ENCODE data around the gene DUS2. TPM values are rescaled to one million over a fixed set of nuclear protein-coding genes. Genes with fewer than 3 reads are reported as not detected.
"Not testable (repeated sequence)": the region's sequence is repeated elsewhere in the genome, so short reads cannot be mapped to it uniquely, and the experiment has no call there.

DUS2 gene
- total RNA-seq, 4 donors from 2014 or later = 8.4 to 12.5 (median 9.7) TPM

DNA sequence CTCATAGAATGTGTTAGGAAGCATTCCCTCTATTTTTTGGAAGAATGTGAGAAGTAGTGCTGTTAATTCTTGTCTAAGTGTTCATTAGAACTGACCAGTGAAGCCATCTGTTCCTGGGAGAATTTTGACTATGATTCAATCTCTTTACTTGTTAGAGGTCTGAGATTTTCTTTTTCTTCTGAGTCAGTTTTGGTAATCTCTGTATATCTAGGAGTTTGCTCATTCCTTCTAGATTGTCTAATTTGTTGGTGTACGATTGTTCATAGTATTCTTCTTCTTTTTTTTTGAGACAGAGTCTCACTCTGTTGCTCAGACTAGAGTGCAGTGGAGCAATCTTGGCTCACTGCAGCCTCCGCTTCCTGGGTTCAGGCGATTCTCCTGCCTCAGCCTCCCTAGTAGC is 82.5 kb downstream of the DUS2 start:
- no peak for TF ChIP-seq POLR2AphosphoS5 (IDR thresholded peaks at IDR 0.05)
- no peak for TF ChIP-seq POLR2A (IDR thresholded peaks at IDR 0.05; ENCODE audit: low read depth)
- TF ChIP-seq, protein P1, sequence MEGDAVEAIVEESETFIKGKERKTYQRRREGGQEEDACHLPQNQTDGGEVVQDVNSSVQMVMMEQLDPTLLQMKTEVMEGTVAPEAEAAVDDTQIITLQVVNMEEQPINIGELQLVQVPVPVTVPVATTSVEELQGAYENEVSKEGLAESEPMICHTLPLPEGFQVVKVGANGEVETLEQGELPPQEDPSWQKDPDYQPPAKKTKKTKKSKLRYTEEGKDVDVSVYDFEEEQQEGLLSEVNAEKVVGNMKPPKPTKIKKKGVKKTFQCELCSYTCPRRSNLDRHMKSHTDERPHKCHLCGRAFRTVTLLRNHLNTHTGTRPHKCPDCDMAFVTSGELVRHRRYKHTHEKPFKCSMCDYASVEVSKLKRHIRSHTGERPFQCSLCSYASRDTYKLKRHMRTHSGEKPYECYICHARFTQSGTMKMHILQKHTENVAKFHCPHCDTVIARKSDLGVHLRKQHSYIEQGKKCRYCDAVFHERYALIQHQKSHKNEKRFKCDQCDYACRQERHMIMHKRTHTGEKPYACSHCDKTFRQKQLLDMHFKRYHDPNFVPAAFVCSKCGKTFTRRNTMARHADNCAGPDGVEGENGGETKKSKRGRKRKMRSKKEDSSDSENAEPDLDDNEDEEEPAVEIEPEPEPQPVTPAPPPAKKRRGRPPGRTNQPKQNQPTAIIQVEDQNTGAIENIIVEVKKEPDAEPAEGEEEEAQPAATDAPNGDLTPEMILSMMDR (IDR thresholded peaks at IDR 0.05) = no peak
- no peak for TF ChIP-seq EP300 (IDR thresholded peaks at IDR 0.05)
- DNase-seq (ENCODE audit: extremely low spot score) = no peak
- intact Hi-C loops (cut with DNase I) = no loop called here
- Histone ChIP-seq H3K27ac (replicated peaks in 1 of 4) (no peak overlapping the region), H3K4me3 (no peak overlapping the region), H3K27me3 (no peaks in the 10 kb centered on the region), H3K36me3 (no peaks in the 10 kb centered on the region), H3K4me1 (peaks cover 0 to 26% (median 6%) of the 10 kb centered on the region in 4 donors), H3K9me3 (peaks cover 0 to 7% (median 0%) of the 10 kb centered on the region in 4 donors)
- 94% methylated on average over 3 of the region's 3 CpGs for WGBS

DNA sequence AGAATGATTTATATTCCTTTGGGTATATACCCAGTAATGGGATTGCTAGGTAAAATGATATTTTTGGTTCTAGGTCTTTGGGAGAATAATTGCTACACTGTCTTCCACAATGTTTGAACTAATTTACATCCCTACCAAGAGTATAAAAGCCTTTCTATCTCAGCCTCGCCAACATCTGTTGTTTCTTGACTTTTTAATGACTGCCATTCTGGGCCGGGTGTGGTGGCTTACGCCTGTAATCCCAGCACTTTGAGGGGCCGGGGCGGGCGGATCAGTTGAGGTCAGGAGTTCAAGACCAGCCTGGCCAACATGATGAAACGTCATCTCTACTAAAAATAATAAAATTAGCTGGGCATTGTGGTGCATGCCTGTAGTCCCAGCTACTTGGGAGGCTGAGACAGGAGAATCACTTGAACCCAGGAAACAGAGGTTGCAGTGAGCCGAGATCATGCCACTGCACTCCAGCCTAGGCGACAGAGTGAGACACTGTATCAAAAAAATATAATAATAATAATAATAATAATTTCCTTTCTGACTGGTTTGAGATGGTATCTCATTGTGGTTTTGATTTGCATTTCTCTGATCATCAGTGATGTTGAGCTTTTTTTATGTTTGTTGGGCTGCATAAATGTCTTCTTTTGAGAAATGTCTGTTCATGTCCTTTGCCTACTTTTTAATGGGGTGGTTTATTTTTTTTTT is 84.3 kb downstream of the DUS2 start:
- Histone ChIP-seq H3K4me1 (peaks cover 0 to 22% (median 6%) of the 10 kb centered on the region in 4 donors), H3K9me3 (peaks cover 0 to 10% (median 5%) of the 10 kb centered on the region in 4 donors)
- H3K36me3 ChIP-seq; intact Hi-C loops (cut with DNase I); DNase-seq (ENCODE audit: extremely low spot score); H3K27me3 ChIP-seq; H3K4me3 ChIP-seq; H3K27ac ChIP-seq (replicated peaks in 1 of 4): not testable (repeated sequence)
- WGBS = 87% methylated on average over 9 of the region's 9 CpGs

DNA sequence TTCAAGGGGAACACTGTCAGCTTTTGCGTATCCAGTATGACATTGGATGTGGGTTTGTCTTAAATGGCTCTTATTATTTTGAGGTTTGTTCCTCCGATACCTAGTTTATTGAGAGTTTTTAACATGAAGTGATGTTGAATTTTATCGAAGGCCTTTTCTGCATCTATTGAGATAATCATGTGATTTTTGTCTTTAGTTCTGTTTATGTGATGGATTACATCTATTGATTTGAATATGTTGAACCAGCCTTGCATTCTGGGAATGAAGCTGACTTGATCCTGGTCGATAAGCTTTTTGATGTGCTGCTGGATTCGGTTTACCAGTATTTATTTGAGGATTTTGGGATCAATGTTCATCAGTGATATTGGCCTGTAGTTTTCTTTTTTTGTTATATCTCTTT is 86.1 kb downstream of the DUS2 start:
- H3K27me3 ChIP-seq; H3K4me3 ChIP-seq; H3K36me3 ChIP-seq; DNase-seq (ENCODE audit: extremely low spot score); intact Hi-C loops (cut with DNase I); H3K27ac ChIP-seq (replicated peaks in 1 of 4): not testable (repeated sequence)
- H3K4me1 ChIP-seq = peaks cover 0 to 29% (median 3%) of the 10 kb centered on the region in 4 donors
- peaks cover 0 to 10% (median 5%) of the 10 kb centered on the region in 4 donors for H3K9me3 ChIP-seq
- 98% methylated on average over 5 of the region's 5 CpGs for WGBS

DNA sequence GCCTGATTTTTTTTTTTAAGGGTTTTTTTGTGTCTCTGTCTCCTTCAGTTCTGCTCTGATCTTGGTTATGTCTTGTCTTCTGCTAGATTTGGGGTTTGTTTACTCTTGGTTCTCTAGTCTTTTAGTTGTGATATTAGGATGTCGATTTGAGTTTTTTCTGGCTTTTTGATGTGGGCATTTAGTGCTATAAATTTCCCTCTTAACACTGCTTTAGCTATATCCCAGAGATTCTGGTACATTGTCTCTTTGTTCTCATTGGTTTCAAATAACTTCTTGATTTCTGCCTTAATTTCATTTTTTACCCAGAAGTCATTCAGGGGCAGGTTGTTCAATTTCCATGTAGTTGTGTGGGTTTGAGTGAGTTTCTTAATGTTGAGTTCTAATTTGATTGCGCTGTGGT is 87.5 kb downstream of the DUS2 start:
- 100% methylated on average over 2 of the region's 2 CpGs for WGBS
- intact Hi-C loops (cut with DNase I) = not testable (repeated sequence)

DNA sequence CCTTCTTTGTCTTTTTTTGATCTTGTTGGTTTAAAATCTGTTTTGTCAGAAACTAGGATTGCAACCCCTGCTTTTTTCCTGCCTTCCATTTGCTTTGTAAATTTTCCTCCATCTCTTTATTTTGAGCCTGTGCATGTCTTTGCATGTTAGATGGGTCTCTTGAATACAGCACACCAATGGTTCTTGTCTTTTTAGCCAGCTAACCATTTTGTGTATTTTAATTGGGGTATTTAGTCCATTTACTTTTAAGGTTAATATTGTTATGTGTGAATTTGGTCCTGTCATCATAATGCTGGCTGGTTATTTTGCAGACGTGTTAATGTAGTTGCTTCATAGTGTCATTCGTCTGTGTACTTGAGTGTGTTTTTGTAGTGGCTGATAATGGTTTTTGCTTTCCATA is 88.3 kb downstream of the DUS2 start:
- 77% methylated on average over 2 of the region's 2 CpGs for WGBS
- Histone ChIP-seq H3K9me3 (peaks cover 0 to 10% (median 5%) of the 10 kb centered on the region in 4 donors), H3K4me3 (no peak overlapping the region), H3K36me3 (no peaks in the 10 kb centered on the region), H3K27me3 (no peaks in the 10 kb centered on the region), H3K4me1 (peaks cover 6 to 37% (median 7%) of the 10 kb centered on the region in 4 donors), H3K27ac (replicated peaks in 1 of 4) (no peak overlapping the region)
- intact Hi-C loops (cut with DNase I) = no loop called here
- no peak for DNase-seq (ENCODE audit: extremely low spot score)
- TF ChIP-seq POLR2A (IDR thresholded peaks at IDR 0.05; ENCODE audit: low read depth) (no peak), EP300 (IDR thresholded peaks at IDR 0.05) (no peak), POLR2AphosphoS5 (IDR thresholded peaks at IDR 0.05) (no peak)
- TF ChIP-seq, protein P1 (IDR thresholded peaks at IDR 0.05) = no peak

More for the DNA sequence above, 87.5 kb downstream of the DUS2 start:
- H3K36me3 ChIP-seq; H3K27ac ChIP-seq (replicated peaks in 1 of 4); H3K27me3 ChIP-seq; H3K4me3 ChIP-seq; DNase-seq (ENCODE audit: extremely low spot score): not testable (repeated sequence)
- Histone ChIP-seq H3K9me3 (peaks cover 0 to 10% (median 5%) of the 10 kb centered on the region in 4 donors), H3K4me1 (peaks cover 0 to 35% (median 4%) of the 10 kb centered on the region in 4 donors)

DNA sequence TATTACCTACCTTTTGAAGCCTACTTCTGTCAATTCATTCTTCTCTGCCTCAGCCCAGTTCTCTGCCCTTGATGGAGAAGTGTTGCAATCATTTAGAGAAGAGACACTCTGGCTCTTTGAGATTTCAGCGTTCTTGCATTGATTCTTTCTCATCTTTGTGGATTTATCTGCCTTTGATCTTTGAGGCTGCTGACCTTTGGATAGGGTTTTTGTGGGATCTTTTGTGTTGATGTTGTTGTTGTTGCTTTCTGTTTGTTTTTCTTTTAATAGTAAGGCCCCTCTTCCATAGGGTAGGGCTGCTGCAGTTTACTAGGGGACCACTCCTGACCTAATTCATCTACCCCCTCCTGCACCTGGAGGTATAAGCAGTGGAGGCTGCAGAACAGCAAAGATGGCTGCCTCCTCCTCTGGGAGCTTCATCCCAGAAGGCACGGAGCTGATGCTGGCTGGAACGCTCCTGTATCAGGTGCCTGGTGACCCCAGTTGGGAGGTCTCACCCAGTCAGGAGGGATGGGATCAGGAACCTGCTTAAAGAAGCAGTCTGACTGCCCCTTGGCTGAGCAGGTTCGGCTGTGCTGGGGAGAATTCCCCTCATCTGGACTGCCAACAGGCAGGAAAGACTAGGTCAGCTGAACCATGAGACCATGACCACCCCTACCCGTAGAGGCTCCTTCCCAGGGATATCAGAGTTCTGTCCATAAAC is 90.1 kb downstream of the DUS2 start:
- H3K4me1 ChIP-seq = peaks cover 9 to 33% (median 12%) of the 10 kb centered on the region in 4 donors
- 88% methylated on average over 4 of the region's 5 CpGs for WGBS
- intact Hi-C loops (cut with DNase I) = no loop called here
- H3K27ac ChIP-seq (replicated peaks in 1 of 4) = no peak overlapping the region
- TF ChIP-seq POLR2AphosphoS5 (IDR thresholded peaks at IDR 0.05) (no peak), EP300 (IDR thresholded peaks at IDR 0.05) (no peak)
- peaks cover 0 to 10% (median 5%) of the 10 kb centered on the region in 4 donors for H3K9me3 ChIP-seq
- DNase-seq (ENCODE audit: extremely low spot score) = no peak
- no peaks in the 10 kb centered on the region for H3K36me3 ChIP-seq
- no peak overlapping the region for H3K4me3 ChIP-seq
- no peaks in the 10 kb centered on the region for H3K27me3 ChIP-seq

Measured in esophagus muscularis mucosa (tissue), 4 donors.